SH-SY5Y (cell line): ENCODE measurements around the gene ATP2C1.

Experiments used
- GATA2 ChIP-seq: IDR thresholded peaks from 2 replicates; pipeline ENCODE4 v1.6.1; 2011; ENCODE audit warnings: mild to moderate bottlenecking, low read depth, low read length
- GATA3 ChIP-seq: IDR thresholded peaks from 2 replicates; pipeline ENCODE4 v1.6.1; 2011; ENCODE audit warnings: low read depth, mild to moderate bottlenecking, low read length, moderate library complexity

DNA sequence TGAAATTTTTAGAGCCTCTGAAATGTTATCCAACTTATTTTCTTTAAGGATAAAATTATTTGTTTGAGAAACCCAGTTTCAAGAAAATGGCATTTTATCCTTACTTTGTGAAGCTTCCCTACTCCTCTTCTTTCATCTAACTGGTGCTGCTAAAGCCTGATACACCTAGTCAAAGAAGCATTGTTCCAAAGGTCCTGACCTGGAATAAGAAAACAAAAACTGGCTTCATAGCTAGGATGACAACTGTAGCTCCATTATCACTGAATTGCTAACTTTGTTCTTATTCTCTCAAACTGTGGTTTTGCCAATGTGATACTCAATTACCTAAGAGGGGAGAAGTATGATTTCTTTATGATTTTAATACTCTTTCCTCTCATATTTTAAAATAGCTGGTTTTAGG is 27.6 kb upstream of the ATP2C1 start:
- TF ChIP-seq GATA2 (no peak), GATA3 (no peak)
